Measurements from ENCODE around the gene PLIN5.

- TF ChIP-seq CTCF (IDR thresholded peaks at IDR 0.05) (no peak), POLR2A (IDR thresholded peaks at IDR 0.05) (no peak), POLR2AphosphoS5 (IDR thresholded peaks at IDR 0.05) (no peak)
These were observed 43.6 kb downstream of the PLIN5 start for GRCh38 chr19:4491446-4491845.

All from breast epithelium (tissue), 3 donors.